Activated CD8-positive, alpha-beta memory T cell treated with anti-CD3 and anti-CD28 coated beads, Interleukin-2, amount 50 U/mL, for 24 hours (primary cell): ENCODE data around the gene PIP5K1B.
"Not testable (repeated sequence)": the region's sequence is repeated elsewhere in the genome, so short reads cannot be mapped to it uniquely, and the experiment has no call there.

Experiments
- DNase-seq: peaks from one replicate; pipeline ENCODE4 v3.0.0-alpha.2; 2020; ENCODE audit errors: extremely low read depth

Gene PIP5K1B, protein sequence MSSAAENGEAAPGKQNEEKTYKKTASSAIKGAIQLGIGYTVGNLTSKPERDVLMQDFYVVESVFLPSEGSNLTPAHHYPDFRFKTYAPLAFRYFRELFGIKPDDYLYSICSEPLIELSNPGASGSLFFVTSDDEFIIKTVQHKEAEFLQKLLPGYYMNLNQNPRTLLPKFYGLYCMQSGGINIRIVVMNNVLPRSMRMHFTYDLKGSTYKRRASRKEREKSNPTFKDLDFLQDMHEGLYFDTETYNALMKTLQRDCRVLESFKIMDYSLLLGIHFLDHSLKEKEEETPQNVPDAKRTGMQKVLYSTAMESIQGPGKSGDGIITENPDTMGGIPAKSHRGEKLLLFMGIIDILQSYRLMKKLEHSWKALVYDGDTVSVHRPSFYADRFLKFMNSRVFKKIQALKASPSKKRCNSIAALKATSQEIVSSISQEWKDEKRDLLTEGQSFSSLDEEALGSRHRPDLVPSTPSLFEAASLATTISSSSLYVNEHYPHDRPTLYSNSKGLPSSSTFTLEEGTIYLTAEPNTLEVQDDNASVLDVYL

DNA sequence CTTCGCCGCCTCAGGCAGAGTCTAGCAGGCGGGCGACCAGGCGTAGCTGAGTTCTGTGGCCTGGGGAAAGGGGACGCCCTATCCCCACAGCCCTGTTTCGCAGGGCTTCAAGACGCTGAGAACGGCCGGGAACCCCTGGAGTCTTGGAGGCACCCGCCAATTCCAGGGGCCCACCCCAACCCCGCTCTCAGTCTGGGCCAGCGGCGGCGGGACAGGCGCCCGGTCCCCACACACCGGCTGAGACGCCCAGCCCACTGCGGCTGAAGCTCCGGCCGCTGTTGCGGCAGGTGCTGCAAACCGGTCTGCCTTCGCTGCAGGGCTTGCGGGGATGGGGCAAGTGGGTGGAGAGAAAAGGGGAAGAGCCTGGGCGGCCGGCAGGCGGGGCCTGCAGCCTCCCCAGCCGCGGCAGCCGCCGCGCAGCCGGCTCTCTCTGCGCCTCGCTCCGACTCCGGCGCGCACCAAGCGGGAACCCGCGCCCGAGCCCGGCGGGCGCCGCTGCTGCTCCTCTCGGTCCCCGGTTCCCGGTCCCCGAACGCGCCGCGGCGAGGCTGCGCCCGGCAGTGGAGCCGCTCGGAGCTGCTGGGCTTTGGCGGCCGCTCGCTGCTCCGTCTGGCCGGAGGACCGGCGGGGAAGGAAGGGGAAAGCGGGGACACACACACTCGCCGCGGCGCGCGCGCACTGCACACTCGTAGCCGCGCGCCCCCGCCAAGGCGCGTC lies at the start of gene PIP5K1B:
Gene PIP5K1B (plus strand): TSS at position 427 of the 717 bp plus-strand sequence. CDS start 117,375 bp downstream, outside the sequence.
- DNase-seq: no peak

DNA sequence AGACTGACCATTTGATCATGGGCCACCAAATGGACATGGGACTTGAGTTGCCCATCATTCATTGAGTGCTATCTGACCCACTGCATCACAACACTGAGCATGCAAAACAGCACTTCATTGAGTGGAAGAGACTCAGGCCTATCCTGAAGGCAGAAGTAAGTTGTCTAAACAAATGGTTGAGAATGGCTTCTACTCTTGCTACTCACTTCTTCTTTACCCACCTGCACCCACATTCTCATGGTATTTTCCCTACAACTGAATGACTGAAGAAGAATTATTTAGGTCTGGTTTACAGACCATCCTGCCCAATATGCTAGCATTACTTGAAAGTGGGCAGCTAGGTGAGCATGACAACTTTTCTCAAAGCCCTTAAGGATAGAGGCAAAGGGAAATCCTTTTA lies 41.0 kb upstream of the PIP5K1B start:
- no peak for DNase-seq

GRCh38 chr9:68668127-68668526 lies 36.9 kb upstream of the PIP5K1B start:
- DNase-seq: no peak

DNA sequence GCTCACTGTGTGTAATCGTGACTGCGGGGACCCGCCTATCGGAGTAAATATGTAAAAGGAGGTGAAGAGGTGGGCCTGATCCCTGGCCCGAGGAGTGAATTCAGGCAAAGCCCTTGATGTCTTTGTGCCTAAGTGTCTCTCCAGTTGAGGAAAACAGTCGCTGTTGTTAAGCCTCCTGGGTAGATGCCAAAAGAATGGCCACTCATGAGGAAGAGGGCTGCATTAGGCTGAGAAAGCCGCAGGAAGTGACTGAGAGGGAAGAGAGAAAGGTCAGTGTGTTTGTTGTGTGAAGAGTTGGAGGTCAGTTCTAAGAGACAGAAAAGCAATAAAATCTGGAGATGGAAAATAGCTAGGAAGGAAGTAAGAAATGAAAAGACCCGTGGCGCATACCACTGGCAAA lies 35.8 kb upstream of the PIP5K1B start:
- no peak for DNase-seq

- no peak for DNase-seq
Measured at GRCh38 chr9:68672215-68672614, 32.8 kb upstream of the PIP5K1B start.

GRCh38 chr9:68672625-68673024 lies 32.4 kb upstream of the PIP5K1B start:
- no peak for DNase-seq

- no peak for DNase-seq
Measured at GRCh38 chr9:68678430-68678829, 26.6 kb upstream of the PIP5K1B start.

DNA sequence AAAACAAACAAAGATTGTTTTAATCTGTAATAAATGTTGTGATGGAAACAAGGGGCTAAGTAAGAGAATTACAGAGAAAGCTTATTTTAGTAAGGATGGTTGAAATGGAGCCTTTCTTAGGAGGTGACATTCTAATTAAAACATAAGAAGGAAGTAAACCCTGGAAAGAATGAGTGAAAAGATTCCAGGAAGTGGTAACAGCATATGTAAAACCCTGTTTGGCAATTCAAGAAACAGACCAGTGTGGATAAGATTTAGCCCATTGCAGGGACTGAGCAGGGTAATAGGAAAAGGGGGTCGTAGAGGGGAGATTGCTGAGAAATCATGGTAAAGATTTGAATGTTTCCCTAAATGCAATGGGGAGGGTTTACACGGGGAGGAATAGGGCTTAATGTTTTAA lies 21.6 kb upstream of the PIP5K1B start:
- DNase-seq: no peak

GRCh38 chr9:68685213-68685612 lies 19.8 kb upstream of the PIP5K1B start:
- DNase-seq: no peak

GRCh38 chr9:68685770-68686169 lies 19.3 kb upstream of the PIP5K1B start:
- DNase-seq: no peak

GRCh38 chr9:68690088-68690487 lies 15.0 kb upstream of the PIP5K1B start:
- no peak for DNase-seq

GRCh38 chr9:68692519-68692918 lies 12.5 kb upstream of the PIP5K1B start:
- no peak for DNase-seq

DNA sequence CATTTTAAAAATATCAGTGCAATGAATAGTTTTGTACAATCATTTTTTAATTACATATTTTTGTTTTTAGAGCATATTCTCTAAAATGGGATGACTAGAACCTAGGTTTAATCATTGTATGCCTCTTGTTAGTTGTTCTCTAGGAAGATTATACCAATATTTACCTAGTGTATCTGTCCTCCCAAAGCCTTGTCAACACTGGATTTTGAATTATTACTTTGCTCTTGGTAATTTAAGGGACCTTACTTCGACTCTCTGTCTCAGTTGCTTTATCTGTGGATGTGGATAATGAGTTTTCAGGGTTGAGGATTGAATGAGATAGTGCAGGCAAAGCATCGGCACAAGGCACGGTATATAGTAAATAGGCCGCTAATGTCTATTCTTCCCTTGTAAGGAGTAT lies 10.9 kb upstream of the PIP5K1B start:
- no peak for DNase-seq

DNA sequence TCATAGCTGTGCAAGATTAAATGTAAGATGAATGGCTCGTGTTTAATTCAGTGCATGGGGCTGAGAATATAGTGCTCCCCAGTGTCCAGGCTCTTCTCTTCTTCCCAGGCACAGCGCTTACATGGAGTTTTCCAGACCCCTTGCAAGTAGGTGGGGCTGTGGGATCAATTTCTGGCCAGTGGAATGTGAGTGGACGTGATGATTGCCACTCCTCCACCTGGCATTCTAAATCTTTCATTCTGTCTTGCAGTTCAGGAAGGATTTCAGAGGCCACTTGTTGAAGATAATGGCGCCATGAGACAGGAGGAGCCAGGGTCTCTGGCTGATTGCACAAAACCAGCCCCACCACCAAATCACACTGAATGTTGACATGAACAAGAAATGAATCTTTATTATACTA lies 7.2 kb upstream of the PIP5K1B start:
- no peak for DNase-seq

DNA sequence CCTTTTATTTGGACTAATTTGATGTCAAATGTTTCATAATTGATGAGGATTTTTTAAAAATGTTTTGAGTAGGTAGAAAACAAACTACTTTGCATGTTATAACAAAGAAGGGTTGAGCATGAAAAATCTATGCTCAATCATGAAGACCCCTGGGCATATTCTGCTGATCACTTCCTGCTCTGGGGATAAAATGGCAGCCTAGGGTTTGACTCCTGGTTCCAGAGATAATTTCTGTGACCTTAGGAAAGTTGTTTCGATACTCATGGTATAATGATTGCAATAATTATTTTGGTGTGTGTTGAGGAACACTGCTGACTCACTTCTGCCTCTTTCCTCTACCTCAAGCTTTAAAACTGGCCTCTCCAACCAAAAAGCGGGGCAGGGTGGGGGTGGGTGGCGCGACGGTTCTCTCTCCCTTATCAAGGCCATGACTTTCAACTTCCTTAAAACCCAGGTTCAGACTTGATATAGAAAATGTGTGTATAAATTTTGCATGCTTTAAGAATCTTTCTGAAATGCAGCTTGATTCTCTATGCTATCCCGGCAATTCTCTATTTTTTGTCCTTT lies 6.0 kb upstream of the PIP5K1B start:
- no peak for DNase-seq

GRCh38 chr9:68699625-68700024 lies 5.4 kb upstream of the PIP5K1B start:
- not testable (repeated sequence) for DNase-seq

DNA sequence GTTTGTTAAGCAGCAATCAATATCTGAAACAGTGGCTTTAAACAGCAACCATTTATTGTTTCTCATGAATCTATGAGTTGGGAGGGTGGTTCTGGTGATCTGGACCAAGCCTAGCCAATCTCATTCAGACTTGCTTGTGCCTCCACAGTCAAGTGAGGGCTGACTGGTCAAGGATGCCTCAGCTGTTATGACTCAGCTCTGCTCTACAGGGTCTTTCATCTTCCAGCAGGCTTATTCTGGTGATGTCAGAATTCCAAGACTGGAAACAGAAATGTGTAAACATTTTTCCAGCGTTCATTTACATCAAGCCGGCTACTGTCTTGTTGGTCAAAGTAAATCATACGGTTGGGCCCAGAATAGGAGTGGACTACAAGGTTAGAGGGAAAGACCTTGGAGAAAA lies 2.5 kb upstream of the PIP5K1B start:
- DNase-seq: no peak

DNA sequence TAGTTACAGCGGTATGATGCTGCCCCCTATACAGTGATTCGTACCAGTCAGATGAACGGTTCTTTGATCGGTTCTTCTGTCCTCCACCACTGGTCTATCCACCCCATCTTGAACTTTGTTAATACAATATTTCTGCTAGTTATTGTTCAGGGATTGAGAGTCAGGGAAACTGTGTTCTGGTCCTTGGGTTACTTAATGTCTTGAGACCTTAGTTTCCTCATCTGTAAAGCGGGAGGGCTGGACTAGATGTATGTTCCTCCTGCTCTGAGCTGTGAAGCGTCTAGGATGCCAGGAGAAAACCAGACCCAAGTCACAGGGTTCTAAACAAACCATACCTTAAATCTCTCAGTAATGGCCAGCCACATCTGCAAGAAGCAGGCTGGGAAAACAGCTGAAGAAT lies 1.4 kb upstream of the PIP5K1B start:
- DNase-seq: no peak

GRCh38 chr9:68704498-68704813 lies 584 bp upstream of the PIP5K1B start:
- no peak for DNase-seq

GRCh38 chr9:68705531-68706362 lies 707 bp downstream of the PIP5K1B start:
- no peak for DNase-seq

GRCh38 chr9:68706363-68707201 lies 1.5 kb downstream of the PIP5K1B start:
- DNase-seq: no peak
